GM19035 (cell line): ENCODE measurements around the gene CSDE1.
A peak's percentile ranks its signal among the peaks of the same experiment; 100 is the strongest.

Experiments used
- ATAC-seq: cut with Tn5 transposase; IDR thresholded peaks from one replicate; pipeline ENCODE4 v1.9.1; 2021; ENCODE audit not compliant: unreplicated experiment

CSDE1 gene

GRCh38 chr1:114750780-114751179 is 7.0 kb downstream of the CSDE1 start:
- no peak for ATAC-seq

- no peak for ATAC-seq
These were observed 7.9 kb downstream of the CSDE1 start for GRCh38 chr1:114749835-114750234.

- no peak for ATAC-seq
These were observed 11.2 kb downstream of the CSDE1 start for GRCh38 chr1:114746450-114747121.

- ATAC-seq, result no peak
These were observed 12.5 kb downstream of the CSDE1 start for GRCh38 chr1:114745291-114745690.

GRCh38 chr1:114741963-114742746 is 15.6 kb downstream of the CSDE1 start:
- no peak for ATAC-seq

- no peak for ATAC-seq
These were observed 17.5 kb downstream of the CSDE1 start for GRCh38 chr1:114740331-114740730.

GRCh38 chr1:114737314-114737849 is 20.4 kb downstream of the CSDE1 start:
- no peak for ATAC-seq

GRCh38 chr1:114735479-114735878 is 22.3 kb downstream of the CSDE1 start:
- ATAC-seq, result no peak

- ATAC-seq, result no peak
These were observed 28.0 kb downstream of the CSDE1 start for GRCh38 chr1:114729782-114730181.

GRCh38 chr1:114728553-114728952 is 29.2 kb downstream of the CSDE1 start:
- ATAC-seq, result no peak

GRCh38 chr1:114725230-114725629 is 32.6 kb downstream of the CSDE1 start:
- ATAC-seq, result no peak

- ATAC-seq, result no peak
These were observed 33.9 kb downstream of the CSDE1 start for GRCh38 chr1:114723915-114724314.

GRCh38 chr1:114723457-114723856 is 34.3 kb downstream of the CSDE1 start:
- no peak for ATAC-seq

- ATAC-seq, result no peak
These were observed 37.3 kb downstream of the CSDE1 start for GRCh38 chr1:114720492-114720891.

- ATAC-seq, result no peak
These were observed 38.4 kb downstream of the CSDE1 start for GRCh38 chr1:114719424-114719787.

GRCh38 chr1:114718661-114719423 is 38.9 kb downstream of the CSDE1 start:
- no peak for ATAC-seq

- ATAC-seq, result peak; percentile 94
These were observed 41.2 kb downstream of the CSDE1 start, which contains the start of gene NRAS for GRCh38 chr1:114716304-114717170. Gene NRAS (minus strand): TSS chr1:114716771. CDS start chr1:114716160, 611 bp downstream.

- ATAC-seq, result no peak
These were observed 41.9 kb downstream of the CSDE1 start for GRCh38 chr1:114715952-114716303.

- no peak for ATAC-seq
These were observed 44.8 kb downstream of the CSDE1 start for GRCh38 chr1:114712977-114713376.

GRCh38 chr1:114710360-114710759 is 47.4 kb downstream of the CSDE1 start:
- ATAC-seq, result no peak

- no peak for ATAC-seq
These were observed 50.2 kb downstream of the CSDE1 start for GRCh38 chr1:114707604-114708003.
